ENCODE data around the gene TXNL4B. TPM values are rescaled to one million over a fixed set of nuclear protein-coding genes. Genes with fewer than 3 reads are reported as not detected.

TXNL4B gene
- total RNA-seq, 1 experiment from 2014 or later, result 8.3 TPM

GRCh38 chr16:72123426-72123825, 30.0 kb upstream of the TXNL4B start (continued):
- no peak for TF ChIP-seq ZNF232 (CRISPR knock-in tag; IDR thresholded peaks at IDR 0.05)

- DNase-seq (ENCODE audit: low spot score) (no peak), ATAC-seq (no peak)
- ChIA-PET POLR2A (no interaction called here), CTCF (interaction anchor here (1.0 to 1.7 kb wide), 3 partner anchors 14 to 344 kb away, joined by 3 to 5 read pairs (median 3); no protein-coding TSS in a partner anchor)
- H3K36me3 Mint-ChIP-seq, result peaks cover under 1% of the 10 kb centered on the region; the same call in 1 of the 2 replicates
- no peaks in the 10 kb centered on the region for H3K9me3 Mint-ChIP-seq
- H3K4me3 Mint-ChIP-seq, result no peak overlapping the region
- TF ChIP-seq IRF1 (CRISPR knock-in tag; IDR thresholded peaks at IDR 0.05) (no peak), ZNF219 (CRISPR knock-in tag; IDR thresholded peaks at IDR 0.05; ENCODE audit: borderline replicate concordance) (no peak), STAT6 (CRISPR knock-in tag; conservative IDR thresholded peaks at IDR 0.05; ENCODE audit: low read depth) (no peak), ZNF232 (CRISPR knock-in tag; IDR thresholded peaks at IDR 0.05) (no peak), MYBL2 (CRISPR knock-in tag; IDR thresholded peaks at IDR 0.05) (no peak), FOXP4 (CRISPR knock-in tag; IDR thresholded peaks at IDR 0.05) (no peak), RELA (CRISPR knock-in tag; IDR thresholded peaks at IDR 0.05; ENCODE audit: borderline replicate concordance) (no peak), ZBTB21 (CRISPR knock-in tag; IDR thresholded peaks at IDR 0.05; ENCODE audit: borderline replicate concordance) (no peak), OVOL2 (CRISPR knock-in tag; IDR thresholded peaks at IDR 0.05; ENCODE audit: borderline replicate concordance) (no peak)
- no peak overlapping the region for H3K27ac Mint-ChIP-seq
- no peaks in the 10 kb centered on the region for H3K27me3 Mint-ChIP-seq (ENCODE audit: low read depth)
- peaks cover 9% of the 10 kb centered on the region for H3K4me1 Mint-ChIP-seq
Measured at GRCh38 chr16:72122916-72123315, 29.5 kb upstream of the TXNL4B start.

GRCh38 chr16:72122308-72122707, 28.9 kb upstream of the TXNL4B start:
- peaks cover 9% of the 10 kb centered on the region for H3K4me1 Mint-ChIP-seq
- ChIA-PET POLR2A (no interaction called here), CTCF (interaction anchor here (0.9 to 1.7 kb wide), 4 partner anchors 15 to 345 kb away, joined by 3 to 5 read pairs (median 3); no protein-coding TSS in a partner anchor)
- DNase-seq (ENCODE audit: low spot score) (no peak), ATAC-seq (no peak)
- no peaks in the 10 kb centered on the region for H3K27me3 Mint-ChIP-seq (ENCODE audit: low read depth)
- TF ChIP-seq USF1 (CRISPR knock-in tag; IDR thresholded peaks at IDR 0.05) (no peak), ZBTB43 (CRISPR knock-in tag; IDR thresholded peaks at IDR 0.05) (no peak), ETV6 (CRISPR knock-in tag; IDR thresholded peaks at IDR 0.05) (no peak), FOXJ3 (CRISPR knock-in tag; IDR thresholded peaks at IDR 0.05; ENCODE audit: borderline replicate concordance) (no peak), CDX4 (CRISPR knock-in tag; IDR thresholded peaks at IDR 0.05; ENCODE audit: borderline replicate concordance) (no peak), NFYB (CRISPR knock-in tag; conservative IDR thresholded peaks at IDR 0.05; ENCODE audit: low read depth) (no peak), ZSCAN18 (CRISPR knock-in tag; IDR thresholded peaks at IDR 0.05) (no peak), ZNF396 (CRISPR knock-in tag; IDR thresholded peaks at IDR 0.05; ENCODE audit: borderline replicate concordance) (no peak)
- no peaks in the 10 kb centered on the region for H3K9me3 Mint-ChIP-seq
- no peak overlapping the region for H3K4me3 Mint-ChIP-seq
- no peaks in the 10 kb centered on the region; the same call in 1 of the 2 replicates for H3K36me3 Mint-ChIP-seq
- no peak overlapping the region for H3K27ac Mint-ChIP-seq

Measured in WTC11 (cell line).